ENCODE results near the gene LIFR.

The LIFR gene

DNA sequence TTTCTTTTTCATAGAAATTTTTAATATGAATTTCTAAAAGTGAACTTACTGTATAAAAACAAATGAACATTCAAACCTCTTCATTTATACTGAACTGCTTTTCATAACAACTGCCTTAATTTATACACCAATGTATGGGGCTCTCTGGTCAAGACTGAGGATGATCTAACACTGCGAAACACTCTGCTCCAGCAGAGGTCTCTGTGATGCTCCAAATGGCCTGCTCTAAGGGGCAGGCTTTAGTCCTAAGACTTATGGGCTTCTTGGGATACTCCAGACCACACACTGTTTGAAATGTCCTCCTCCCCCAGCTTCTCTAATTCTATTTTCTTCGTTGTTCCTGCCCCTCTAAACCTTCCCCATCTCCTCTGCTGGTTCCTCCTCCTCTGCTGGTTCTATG is 58.5 kb downstream of the LIFR start:
- DNase-seq (ENCODE audit: low read depth) = peak; percentile 4
- TF ChIP-seq, protein P1, sequence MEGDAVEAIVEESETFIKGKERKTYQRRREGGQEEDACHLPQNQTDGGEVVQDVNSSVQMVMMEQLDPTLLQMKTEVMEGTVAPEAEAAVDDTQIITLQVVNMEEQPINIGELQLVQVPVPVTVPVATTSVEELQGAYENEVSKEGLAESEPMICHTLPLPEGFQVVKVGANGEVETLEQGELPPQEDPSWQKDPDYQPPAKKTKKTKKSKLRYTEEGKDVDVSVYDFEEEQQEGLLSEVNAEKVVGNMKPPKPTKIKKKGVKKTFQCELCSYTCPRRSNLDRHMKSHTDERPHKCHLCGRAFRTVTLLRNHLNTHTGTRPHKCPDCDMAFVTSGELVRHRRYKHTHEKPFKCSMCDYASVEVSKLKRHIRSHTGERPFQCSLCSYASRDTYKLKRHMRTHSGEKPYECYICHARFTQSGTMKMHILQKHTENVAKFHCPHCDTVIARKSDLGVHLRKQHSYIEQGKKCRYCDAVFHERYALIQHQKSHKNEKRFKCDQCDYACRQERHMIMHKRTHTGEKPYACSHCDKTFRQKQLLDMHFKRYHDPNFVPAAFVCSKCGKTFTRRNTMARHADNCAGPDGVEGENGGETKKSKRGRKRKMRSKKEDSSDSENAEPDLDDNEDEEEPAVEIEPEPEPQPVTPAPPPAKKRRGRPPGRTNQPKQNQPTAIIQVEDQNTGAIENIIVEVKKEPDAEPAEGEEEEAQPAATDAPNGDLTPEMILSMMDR (conservative IDR thresholded peaks at IDR 0.05; ENCODE audit: low read length) = no peak

DNA sequence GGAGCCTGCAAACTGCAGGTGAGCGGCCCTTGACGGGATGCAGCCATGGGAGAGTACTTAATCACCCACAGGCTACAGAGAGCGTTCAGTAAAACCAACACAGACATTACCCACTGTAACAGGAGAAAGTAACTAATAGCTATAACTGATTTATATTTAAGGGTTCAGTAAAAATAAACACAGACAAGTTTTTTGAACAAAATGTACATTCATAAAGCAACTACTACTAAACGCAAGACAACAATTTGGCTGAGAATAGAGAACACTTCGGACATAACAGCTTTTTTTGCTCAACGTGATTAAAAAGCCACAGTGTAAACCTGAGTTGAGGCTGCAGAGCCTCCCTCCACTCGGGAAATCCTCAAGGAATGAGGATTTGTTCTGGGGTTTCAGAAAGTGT is 61.7 kb downstream of the LIFR start:
- no peak for DNase-seq (ENCODE audit: low read depth)
- TF ChIP-seq, protein P1 (conservative IDR thresholded peaks at IDR 0.05; ENCODE audit: low read length) = no peak
- no peak overlapping the region for H3K4me3 ChIP-seq (ENCODE audit: low read length)

More for the DNA sequence above, 58.5 kb downstream of the LIFR start:
- no peak overlapping the region for H3K4me3 ChIP-seq (ENCODE audit: low read length)

DNA sequence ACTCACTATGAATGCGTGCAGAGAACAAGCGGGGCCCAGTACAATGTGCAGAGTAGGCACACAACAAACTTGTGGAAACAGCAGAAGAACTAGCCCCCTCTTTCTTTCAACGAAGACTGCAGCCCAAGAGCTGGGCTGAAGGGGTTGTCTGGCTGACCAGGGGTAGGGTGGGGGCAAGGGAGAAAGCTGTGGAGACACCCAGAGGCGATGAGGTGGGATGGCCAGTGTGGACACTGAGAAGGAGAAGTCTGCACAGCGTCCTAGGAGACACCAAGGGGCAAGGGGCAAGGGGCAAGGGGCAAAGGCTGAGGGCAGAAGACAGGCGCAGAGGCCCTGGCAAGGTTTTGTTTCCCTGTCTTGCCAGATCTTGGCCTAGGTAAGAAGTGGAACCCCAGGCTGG is 62.3 kb downstream of the LIFR start:
- no peak for DNase-seq (ENCODE audit: low read depth)
- TF ChIP-seq, protein P1 (conservative IDR thresholded peaks at IDR 0.05; ENCODE audit: low read length) = no peak
- H3K4me3 ChIP-seq (ENCODE audit: low read length) = no peak overlapping the region

DNA sequence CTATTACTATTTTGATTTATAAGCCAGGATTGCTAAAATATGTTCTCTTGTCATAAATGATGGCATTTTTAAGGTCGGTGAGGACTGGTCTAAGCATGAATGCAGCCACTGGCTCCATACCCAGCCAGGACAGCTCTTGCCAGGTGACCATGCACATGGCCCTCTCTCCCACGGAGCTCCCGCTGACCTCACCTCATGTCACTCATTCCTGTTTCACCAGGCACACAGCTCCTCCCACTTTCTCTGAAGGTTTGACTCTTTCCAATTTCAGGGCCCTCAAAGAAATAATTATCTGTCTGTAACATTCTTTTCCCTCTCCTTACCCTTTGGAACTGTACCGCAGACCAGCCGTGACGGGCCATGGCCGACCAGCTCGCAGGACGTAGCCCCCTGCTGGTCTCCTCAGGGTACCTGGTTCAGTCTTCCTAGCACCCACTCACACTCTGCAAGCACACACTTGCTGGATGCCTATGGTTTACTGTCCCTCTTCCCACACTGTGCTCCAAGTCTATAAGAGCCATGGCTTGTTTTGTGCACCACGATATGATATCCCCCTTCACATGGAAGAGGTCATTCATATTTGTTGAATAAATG is 72.5 kb downstream of the LIFR start:
- DNase-seq (ENCODE audit: low read depth) = no peak
- H3K4me3 ChIP-seq (ENCODE audit: low read length) = no peak overlapping the region
- TF ChIP-seq, protein P1 (conservative IDR thresholded peaks at IDR 0.05; ENCODE audit: low read length) = no peak

DNA sequence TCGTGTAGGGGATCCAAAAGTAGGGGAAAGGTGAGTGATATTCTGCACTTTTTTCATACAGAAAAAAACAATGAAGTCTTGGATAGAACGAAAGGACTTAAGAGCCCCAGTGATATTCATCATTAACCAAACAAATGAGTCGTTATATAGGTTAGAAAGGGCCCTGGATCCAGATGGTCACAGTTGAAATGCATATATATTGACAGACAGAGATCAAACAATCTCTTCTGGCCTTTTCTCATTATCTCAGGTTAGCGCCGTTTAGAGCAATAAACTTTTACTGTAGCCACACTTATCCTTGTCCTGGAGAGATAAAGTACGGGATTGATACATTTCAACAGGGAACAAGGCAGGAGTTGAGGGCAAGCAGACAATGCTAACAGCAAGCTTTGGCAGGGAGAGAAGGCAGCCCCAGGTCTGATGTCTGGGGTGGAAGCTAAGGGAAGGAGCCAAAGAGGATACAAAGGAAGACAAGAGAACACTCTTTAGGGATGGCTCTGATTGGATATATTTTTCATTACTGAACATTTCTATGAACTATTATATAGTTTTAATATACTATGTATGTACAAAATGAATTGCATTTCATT is 77.0 kb downstream of the LIFR start:
- TF ChIP-seq, protein P1 (conservative IDR thresholded peaks at IDR 0.05; ENCODE audit: low read length) = no peak
- H3K4me3 ChIP-seq (ENCODE audit: low read length) = no peak overlapping the region
- DNase-seq (ENCODE audit: low read depth) = no peak

DNA sequence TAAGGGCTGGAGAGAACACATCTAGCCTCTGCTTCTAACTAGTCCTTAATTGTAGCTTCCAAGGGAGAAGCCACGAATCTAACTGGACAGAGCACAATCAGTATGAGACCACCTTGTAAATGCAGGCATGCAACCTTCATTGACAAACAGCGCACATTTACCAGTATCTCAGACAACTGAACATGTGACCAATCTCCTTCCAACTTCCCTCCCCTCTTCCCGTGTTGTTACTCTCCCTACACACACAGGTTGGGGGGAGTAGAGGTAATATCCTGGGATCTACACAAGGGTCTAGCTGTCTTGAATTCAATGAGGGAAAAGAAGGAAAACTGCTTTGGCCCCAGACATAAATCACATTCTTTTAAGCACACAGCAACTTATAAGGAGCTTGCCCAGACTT is 77.6 kb downstream of the LIFR start:
- DNase-seq (ENCODE audit: low read depth) = no peak
- TF ChIP-seq, protein P1 (conservative IDR thresholded peaks at IDR 0.05; ENCODE audit: low read length) = no peak
- H3K4me3 ChIP-seq (ENCODE audit: low read length) = no peak overlapping the region

DNA sequence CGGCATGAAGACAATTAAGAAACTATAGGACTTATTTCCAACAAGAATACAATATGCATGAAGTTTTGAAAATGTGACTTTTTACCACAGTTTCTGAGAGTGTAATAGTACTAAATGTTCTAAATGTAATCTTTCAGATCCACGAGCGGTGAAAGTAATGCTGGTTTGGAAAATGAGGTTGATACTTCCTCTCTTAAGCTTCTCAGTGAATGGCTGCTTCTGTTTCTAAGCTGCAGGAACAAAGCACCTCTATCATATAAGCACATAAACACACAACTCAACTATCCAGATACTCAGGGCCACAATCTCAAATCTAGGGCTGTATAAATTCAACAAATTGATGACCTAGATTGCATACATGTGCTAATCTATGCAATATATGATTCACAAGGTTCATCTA is 78.3 kb downstream of the LIFR start:
- TF ChIP-seq, protein P1 (conservative IDR thresholded peaks at IDR 0.05; ENCODE audit: low read length) = no peak
- no peak for DNase-seq (ENCODE audit: low read depth)
- H3K4me3 ChIP-seq (ENCODE audit: low read length) = no peak overlapping the region

Data from AG10803 (cell line).